GM12875 (cell line): ENCODE data around the gene RPN2.

Experiments
- H3K4me3 ChIP-seq: one replicate; pipeline ENCODE4 v1.5.1; 2011; ENCODE audit warnings: low read depth, low read length, control low read depth
- CTCF ChIP-seq: IDR thresholded peaks from 2 replicates; pipeline ENCODE4 v1.5.1; 2011; ENCODE audit warnings: low read depth, mild to moderate bottlenecking, control low read depth, inconsistent platforms, low read length, moderate library complexity, borderline replicate concordance; ENCODE audit not compliant: insufficient read depth

RPN2 gene

GRCh38 chr20:37234254-37234581, 55.1 kb downstream of the RPN2 start:
- H3K4me3 ChIP-seq, result no peak overlapping the region
- TF ChIP-seq CTCF, result no peak

- TF ChIP-seq CTCF, result no peak
- H3K4me3 ChIP-seq, result no peak overlapping the region
These were observed 55.9 kb downstream of the RPN2 start for GRCh38 chr20:37235065-37235464.

GRCh38 chr20:37236462-37236861, 57.3 kb downstream of the RPN2 start:
- H3K4me3 ChIP-seq, result no peak overlapping the region
- no peak for TF ChIP-seq CTCF

- TF ChIP-seq CTCF, result no peak
- no peak overlapping the region for H3K4me3 ChIP-seq
These were observed 58.5 kb downstream of the RPN2 start for GRCh38 chr20:37237656-37238055.

GRCh38 chr20:37238426-37238825, 59.3 kb downstream of the RPN2 start:
- no peak for TF ChIP-seq CTCF
- H3K4me3 ChIP-seq, result no peak overlapping the region

GRCh38 chr20:37238935-37239451, 59.9 kb downstream of the RPN2 start:
- TF ChIP-seq CTCF, result no peak
- H3K4me3 ChIP-seq, result no peak overlapping the region

- no peak overlapping the region for H3K4me3 ChIP-seq
- TF ChIP-seq CTCF, result no peak
These were observed 61.4 kb downstream of the RPN2 start for GRCh38 chr20:37240337-37241067.
